Liver (tissue), 9 donors: ENCODE data around the gene INO80D. TPM values are rescaled to one million over a fixed set of nuclear protein-coding genes. Genes with fewer than 3 reads are reported as not detected.

Experiments
- DNase-seq: peaks from one replicate; pipeline ENCODE4 v3.0.0-alpha.2; 2017; ENCODE audit warnings: low spot score
- H3K27ac ChIP-seq, 2 donors: one replicate each; pipeline ENCODE4 v1.7.0; 2013; ENCODE audit warnings: inconsistent platforms in 2 of 2, low read length in 2 of 2, control low read depth in 1 of 2, low read depth in 1 of 2, mild to moderate bottlenecking in 1 of 2
- H3K27me3 ChIP-seq, 4 donors: one replicate each; pipeline versions ENCODE4 v1.6.1 to v1.7.0; 2013; ENCODE audit warnings: low read length in 3 of 4, inconsistent platforms in 1 of 4, mild to moderate bottlenecking in 1 of 4, moderate library complexity in 1 of 4; ENCODE audit not compliant: control insufficient read depth in 4 of 4, insufficient read depth in 4 of 4
- H3K36me3 ChIP-seq, 4 donors: one replicate each; pipeline versions ENCODE4 v1.6.1 to v1.7.0; 2013; ENCODE audit warnings: low read length in 3 of 4, mild to moderate bottlenecking in 3 of 4, low read depth in 1 of 4, moderate library complexity in 1 of 4; ENCODE audit not compliant: control insufficient read depth in 4 of 4, insufficient read depth in 3 of 4
- H3K4me1 ChIP-seq, 4 donors: one replicate each; pipeline versions ENCODE4 v1.6.1 to v1.7.0; 2013; ENCODE audit warnings: low read length in 3 of 4, mild to moderate bottlenecking in 3 of 4, moderate library complexity in 1 of 4; ENCODE audit not compliant: control insufficient read depth in 4 of 4, insufficient read depth in 4 of 4
- H3K4me3 ChIP-seq, 3 donors: one replicate each; pipeline versions ENCODE4 v1.6.1 to v1.7.0; 2013; ENCODE audit warnings: low read length in 3 of 3, control low read depth in 1 of 3, low read depth in 1 of 3, mild to moderate bottlenecking in 1 of 3
- H3K9ac ChIP-seq, 2 donors: one replicate each; pipeline ENCODE4 v1.7.0; 2013; ENCODE audit warnings: low read length in 2 of 2, mild to moderate bottlenecking in 2 of 2, moderate library complexity in 2 of 2, control low read depth in 1 of 2, low read depth in 1 of 2
- H3K9me3 ChIP-seq, 4 donors: one replicate each; pipeline versions ENCODE4 v1.6.1 to v1.7.0; 2013; ENCODE audit warnings: low read length in 3 of 4; ENCODE audit not compliant: control insufficient read depth in 4 of 4
- EGR1 ChIP-seq, 2 donors: IDR thresholded peaks; 2 replicates each; pipeline ENCODE4 v1.6.1; 2016 to 2018; ENCODE audit warnings: antibody characterized with exemption in 2 of 2, low read depth in 2 of 2
- GABPA ChIP-seq, 2 donors: IDR thresholded peaks in 1 of 2; conservative IDR thresholded peaks in 1 of 2; 2 replicates each; pipeline ENCODE4 v1.6.1; 2016; ENCODE audit warnings: antibody characterized with exemption in 2 of 2, mild to moderate bottlenecking in 1 of 2, moderate library complexity in 1 of 2
- JUND ChIP-seq, 2 donors: IDR thresholded peaks; 2 replicates each; pipeline ENCODE4 v1.6.1; 2016; ENCODE audit warnings: antibody characterized with exemption in 2 of 2
- RAD21 ChIP-seq, 2 donors: IDR thresholded peaks; 2 replicates each; pipeline ENCODE4 v1.6.1; 2016; ENCODE audit warnings: antibody characterized with exemption in 2 of 2, mild to moderate bottlenecking in 2 of 2
- RXRA ChIP-seq, 2 donors: IDR thresholded peaks; 2 replicates each; pipeline ENCODE4 v1.6.1; 2017 to 2018; ENCODE audit warnings: antibody characterized with exemption in 2 of 2, mild to moderate bottlenecking in 1 of 2
- SP1 ChIP-seq: IDR thresholded peaks from 2 replicates; pipeline ENCODE4 v1.6.1; 2018; ENCODE audit warnings: antibody characterized with exemption, mild to moderate bottlenecking
- WGBS: extraction: QIAGEN DNeasy Blood & Tissue Kit; methylation state at CpG from one replicate; pipeline ENCODE4 v1.1.7; 2013; 5-methylcytosine and 5-hydroxymethylcytosine counted together
- polyA plus RNA-seq, 2 donors: library from polyadenylated mRNA; stranded (reverse) in 1 of 2; unstranded in 1 of 2; fragments of 200-250 nt in 1 of 2; fragments of >200 nt in 1 of 2; fragmentation: Nextera tagmentation in 1 of 2; extraction: Ambion mirVana in 1 of 2; gene quantifications; one replicate each; pipeline versions ENCODE4 v1.2.1 to v1.2.3, GENCODE V29; 2013 to 2015
- total RNA-seq, 2 donors: library from RNA; depleted of rRNA; stranded (reverse); fragments of >200 nt; gene quantifications; one replicate each; pipeline ENCODE4 v1.2.3, GENCODE V29; 2014
- TF ChIP-seq, protein P1 (sequence below): fragments of 150-350 bp; IDR thresholded peaks from 2 replicates; pipeline ENCODE4 v1.5.1; 2017; ENCODE audit warnings: improper control_type of control experiment, low read depth, low read length; ENCODE audit not compliant: missing input control
- TF ChIP-seq, protein P2 (sequence below): IDR thresholded peaks from 2 replicates; pipeline ENCODE4 v1.6.1; 2016; ENCODE audit warnings: antibody characterized with exemption, mild to moderate bottlenecking
- donor health status: healthy.
- donor health status: healthy.
- donor health status: healthy.
- donor health status: healthy.
- donor health status: healthy.

Gene INO80D
- total and polyA plus RNA-seq, 4 donors: 0.76 to 10.3 (median 5.4) TPM

DNA sequence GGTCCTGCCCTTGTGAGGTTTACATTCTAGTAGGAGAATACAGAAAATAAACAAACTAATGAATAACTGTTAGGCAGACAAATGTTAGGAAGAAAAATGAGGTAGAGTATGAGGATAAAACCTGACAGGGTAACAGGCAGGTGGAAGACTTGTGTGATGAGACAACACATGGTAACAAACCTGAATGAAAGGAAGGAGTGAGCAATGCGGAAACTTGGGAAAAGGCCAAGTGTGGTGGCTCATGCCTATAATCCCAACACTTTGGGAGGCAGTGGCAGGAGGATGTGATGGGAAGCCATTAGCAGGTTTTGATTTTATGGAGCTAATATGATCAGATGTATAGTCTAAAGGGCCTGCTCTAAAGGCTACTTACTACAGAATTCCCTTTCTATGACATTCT, 74.2 kb downstream of the INO80D start:
- WGBS: 97% methylated on average over 1 of the region's 1 CpG

GRCh38 chr2:206011018-206011614, 74.9 kb downstream of the INO80D start:
- DNase-seq: no peak
- H3K36me3 ChIP-seq: peaks cover 0 to 15% (median 9%) of the 10 kb centered on the region in 4 donors
- H3K9me3 ChIP-seq: no peaks in the 10 kb centered on the region
- 96% methylated on average over 4 of the region's 4 CpGs for WGBS
- TF ChIP-seq, protein P1, sequence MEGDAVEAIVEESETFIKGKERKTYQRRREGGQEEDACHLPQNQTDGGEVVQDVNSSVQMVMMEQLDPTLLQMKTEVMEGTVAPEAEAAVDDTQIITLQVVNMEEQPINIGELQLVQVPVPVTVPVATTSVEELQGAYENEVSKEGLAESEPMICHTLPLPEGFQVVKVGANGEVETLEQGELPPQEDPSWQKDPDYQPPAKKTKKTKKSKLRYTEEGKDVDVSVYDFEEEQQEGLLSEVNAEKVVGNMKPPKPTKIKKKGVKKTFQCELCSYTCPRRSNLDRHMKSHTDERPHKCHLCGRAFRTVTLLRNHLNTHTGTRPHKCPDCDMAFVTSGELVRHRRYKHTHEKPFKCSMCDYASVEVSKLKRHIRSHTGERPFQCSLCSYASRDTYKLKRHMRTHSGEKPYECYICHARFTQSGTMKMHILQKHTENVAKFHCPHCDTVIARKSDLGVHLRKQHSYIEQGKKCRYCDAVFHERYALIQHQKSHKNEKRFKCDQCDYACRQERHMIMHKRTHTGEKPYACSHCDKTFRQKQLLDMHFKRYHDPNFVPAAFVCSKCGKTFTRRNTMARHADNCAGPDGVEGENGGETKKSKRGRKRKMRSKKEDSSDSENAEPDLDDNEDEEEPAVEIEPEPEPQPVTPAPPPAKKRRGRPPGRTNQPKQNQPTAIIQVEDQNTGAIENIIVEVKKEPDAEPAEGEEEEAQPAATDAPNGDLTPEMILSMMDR: no peak
- no peak overlapping the region for H3K9ac ChIP-seq
- no peak overlapping the region for H3K27ac ChIP-seq
- no peaks in the 10 kb centered on the region for H3K27me3 ChIP-seq
- H3K4me1 ChIP-seq: no peaks in the 10 kb centered on the region
- no peak overlapping the region for H3K4me3 ChIP-seq

More for the DNA sequence above, 74.2 kb downstream of the INO80D start:
- no peak for DNase-seq
- Histone ChIP-seq H3K27me3 (no peaks in the 10 kb centered on the region), H3K9me3 (no peaks in the 10 kb centered on the region), H3K9ac (no peak overlapping the region), H3K4me3 (no peak overlapping the region), H3K36me3 (peaks cover 0 to 17% (median 9%) of the 10 kb centered on the region in 4 donors), H3K27ac (no peak overlapping the region), H3K4me1 (peaks cover 0 to 4% (median 3%) of the 10 kb centered on the region in 4 donors)
- TF ChIP-seq EGR1 (IDR thresholded peaks at IDR 0.05; ENCODE audit: low read depth in 2 of 2): no peak
- no peak for TF ChIP-seq SP1
- TF ChIP-seq GABPA (IDR thresholded peaks at IDR 0.05 in 1 of 2, conservative IDR thresholded peaks at IDR 0.05 in 1 of 2): no peak
- TF ChIP-seq JUND (IDR thresholded peaks at IDR 0.05): no peak

DNA sequence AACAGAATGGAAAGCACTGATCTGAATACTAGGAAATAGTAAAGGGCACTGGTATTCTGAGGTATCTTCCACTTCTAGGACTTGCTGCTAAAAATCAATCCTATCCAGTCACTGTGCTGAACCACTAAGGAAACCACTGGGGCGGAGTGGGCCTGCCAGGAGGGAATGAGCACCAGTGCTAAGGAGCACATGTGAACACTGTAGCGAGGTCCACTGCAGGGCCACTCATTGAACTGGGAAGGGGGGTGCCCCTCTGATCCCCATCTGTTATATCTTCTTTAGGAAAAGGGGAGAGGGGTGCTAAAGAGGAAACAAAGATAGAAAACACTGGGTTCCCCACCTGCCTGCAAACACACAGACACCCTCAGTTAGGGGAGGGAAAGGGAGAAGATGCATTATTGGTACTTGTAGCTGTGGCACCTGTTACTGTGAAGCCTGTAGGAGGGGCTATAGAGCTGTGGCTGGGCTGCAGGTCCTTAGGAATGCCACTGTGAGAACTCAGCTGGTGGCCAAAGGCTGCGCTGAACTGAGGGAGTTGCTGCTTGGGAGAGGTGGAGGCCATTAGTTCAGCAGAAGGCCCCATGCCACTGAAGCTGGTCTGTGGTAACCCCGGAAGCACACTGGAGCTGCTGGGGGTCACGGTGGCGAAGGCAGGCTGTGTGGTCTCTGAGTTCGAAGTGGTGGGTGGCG, 81.8 kb downstream of the INO80D start:
- TF ChIP-seq, protein P1: peak; percentile 30
- TF ChIP-seq RXRA (IDR thresholded peaks at IDR 0.05) (no peak), RAD21 (IDR thresholded peaks at IDR 0.05) (peak; percentile 53 to 78)
- TF ChIP-seq, protein P2, sequence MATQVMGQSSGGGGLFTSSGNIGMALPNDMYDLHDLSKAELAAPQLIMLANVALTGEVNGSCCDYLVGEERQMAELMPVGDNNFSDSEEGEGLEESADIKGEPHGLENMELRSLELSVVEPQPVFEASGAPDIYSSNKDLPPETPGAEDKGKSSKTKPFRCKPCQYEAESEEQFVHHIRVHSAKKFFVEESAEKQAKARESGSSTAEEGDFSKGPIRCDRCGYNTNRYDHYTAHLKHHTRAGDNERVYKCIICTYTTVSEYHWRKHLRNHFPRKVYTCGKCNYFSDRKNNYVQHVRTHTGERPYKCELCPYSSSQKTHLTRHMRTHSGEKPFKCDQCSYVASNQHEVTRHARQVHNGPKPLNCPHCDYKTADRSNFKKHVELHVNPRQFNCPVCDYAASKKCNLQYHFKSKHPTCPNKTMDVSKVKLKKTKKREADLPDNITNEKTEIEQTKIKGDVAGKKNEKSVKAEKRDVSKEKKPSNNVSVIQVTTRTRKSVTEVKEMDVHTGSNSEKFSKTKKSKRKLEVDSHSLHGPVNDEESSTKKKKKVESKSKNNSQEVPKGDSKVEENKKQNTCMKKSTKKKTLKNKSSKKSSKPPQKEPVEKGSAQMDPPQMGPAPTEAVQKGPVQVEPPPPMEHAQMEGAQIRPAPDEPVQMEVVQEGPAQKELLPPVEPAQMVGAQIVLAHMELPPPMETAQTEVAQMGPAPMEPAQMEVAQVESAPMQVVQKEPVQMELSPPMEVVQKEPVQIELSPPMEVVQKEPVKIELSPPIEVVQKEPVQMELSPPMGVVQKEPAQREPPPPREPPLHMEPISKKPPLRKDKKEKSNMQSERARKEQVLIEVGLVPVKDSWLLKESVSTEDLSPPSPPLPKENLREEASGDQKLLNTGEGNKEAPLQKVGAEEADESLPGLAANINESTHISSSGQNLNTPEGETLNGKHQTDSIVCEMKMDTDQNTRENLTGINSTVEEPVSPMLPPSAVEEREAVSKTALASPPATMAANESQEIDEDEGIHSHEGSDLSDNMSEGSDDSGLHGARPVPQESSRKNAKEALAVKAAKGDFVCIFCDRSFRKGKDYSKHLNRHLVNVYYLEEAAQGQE: no peak
- Histone ChIP-seq H3K27ac (no peak overlapping the region), H3K36me3 (peaks cover 3 to 25% (median 16%) of the 10 kb centered on the region in 4 donors), H3K4me1 (no peaks in the 10 kb centered on the region), H3K9ac (no peak overlapping the region), H3K9me3 (no peaks in the 10 kb centered on the region), H3K27me3 (no peaks in the 10 kb centered on the region), H3K4me3 (no peak overlapping the region)
- 96% methylated on average over 8 of the region's 8 CpGs for WGBS
- no peak for DNase-seq
